A673 (cell line): ENCODE data around the gene EIF2D. TPM values are rescaled to one million over a fixed set of nuclear protein-coding genes. Genes with fewer than 3 reads are reported as not detected.

Source experiments
- BruUV-seq: library from RNA; stranded (reverse); fragments of 400-500 nt; replicated peaks from 2 replicates; lab custom pipeline; 2021; lab: Mats Ljungman, UMichigan
- CTCF ChIA-PET: fragments of 300-600 bp; sonication (Branson Sonifier 250); formaldehyde crosslinking; loops from one replicate; lab custom pipeline; 2022; ENCODE audit warnings: antibody characterized with exemption; lab: Charles Lee
- POLR2A ChIA-PET: fragments of 300-600 bp; sonication (Branson Sonifier 250); formaldehyde crosslinking; loops from one replicate; lab custom pipeline; 2022; ENCODE audit warnings: antibody characterized with exemption; ENCODE audit not compliant: low non-redundant PET; lab: Charles Lee
- DNase-seq: peaks from one replicate; pipeline ENCODE4 v3.0.0-alpha.2; 2015; ENCODE audit warnings: low spot score
- H3K27ac ChIP-seq: fragments of 200-600 bp; sonication (generic); 2 replicates; pipeline ENCODE4 v1.5.1; 2016; ENCODE audit warnings: mixed run types, low read depth, mild to moderate bottlenecking, mixed read lengths, antibody characterized with exemption, low read length; ENCODE audit not compliant: poor library complexity, severe bottlenecking
- H3K27me3 ChIP-seq: fragments of 200-600 bp; sonication (generic); replicated peaks from 2 replicates; pipeline ENCODE4 v1.6.1; 2017; ENCODE audit warnings: mixed run types, low read depth, mild to moderate bottlenecking, mixed read lengths, antibody characterized with exemption, low read length; ENCODE audit not compliant: insufficient read depth, poor library complexity
- H3K36me3 ChIP-seq: fragments of 200-600 bp; sonication (generic); 2 replicates; pipeline ENCODE4 v1.6.1; 2016; ENCODE audit warnings: mixed run types, mild to moderate bottlenecking, mixed read lengths, antibody characterized with exemption, low read length; ENCODE audit not compliant: insufficient read depth, poor library complexity, severe bottlenecking
- H3K4me1 ChIP-seq: fragments of 200-600 bp; sonication (generic); 2 replicates; pipeline ENCODE4 v1.6.1; 2017; ENCODE audit warnings: mixed run types, mild to moderate bottlenecking, mixed read lengths, antibody characterized with exemption, low read length; ENCODE audit not compliant: insufficient read depth, poor library complexity, severe bottlenecking
- H3K4me3 ChIP-seq: fragments of 200-600 bp; sonication (generic); 2 replicates; pipeline ENCODE4 v1.5.1; 2016; ENCODE audit warnings: low read depth, mixed run types, mild to moderate bottlenecking, mixed read lengths, low read length; ENCODE audit not compliant: poor library complexity, severe bottlenecking
- H3K9me3 ChIP-seq: fragments of 200-600 bp; sonication (generic); 2 replicates; pipeline ENCODE4 v1.6.1; 2016; ENCODE audit warnings: mixed run types, low read depth, mild to moderate bottlenecking, mixed read lengths, antibody characterized with exemption, low read length; ENCODE audit not compliant: poor library complexity, severe bottlenecking
- CTCF ChIP-seq: fragments of 300-800, 200-600 bp; sonication (generic); conservative IDR thresholded peaks from 2 replicates; pipeline ENCODE4 v1.5.1; 2017; ENCODE audit warnings: low read depth, mild to moderate bottlenecking, antibody characterized with exemption, low read length, moderate library complexity, mixed read lengths
- EZH2 ChIP-seq: fragments of 200-600 bp; sonication (generic); IDR thresholded peaks from 2 replicates; pipeline ENCODE4 v1.6.1; 2017; ENCODE audit warnings: borderline replicate concordance, low read depth, mild to moderate bottlenecking, mixed read lengths, antibody characterized with exemption, low read length; ENCODE audit not compliant: poor library complexity, severe bottlenecking
- intact Hi-C: fragments of 100-400 bp; cut with micrococcal nuclease; formaldehyde crosslinking; loops from one replicate; pipeline ENCODE4 v1.10.0; 2022; ENCODE audit not compliant: unreplicated experiment
- total RNA-seq: library from RNA; stranded (reverse); gene quantifications from 2 replicates; pipeline ENCODE4 v1.2.3, GENCODE V29; 2021

EIF2D gene
- total RNA-seq, 1 experiment from 2014 or later: 32.6 TPM

- no peak overlapping the region for H3K27ac ChIP-seq
- peaks cover 52% of the 10 kb centered on the region for H3K36me3 ChIP-seq
- H3K4me1 ChIP-seq: no peaks in the 10 kb centered on the region
- no peak for DNase-seq
- ChIA-PET CTCF (no interaction called here), POLR2A (no interaction called here)
- intact Hi-C loops: no loop called here
- no TSS peak for BruUV-seq
- no peaks in the 10 kb centered on the region for H3K9me3 ChIP-seq
- TF ChIP-seq EZH2 (no peak), CTCF (no peak)
- no peak overlapping the region for H3K4me3 ChIP-seq
- no peaks in the 10 kb centered on the region for H3K27me3 ChIP-seq
Observed at GRCh38 chr1:206593351-206593925, 18.8 kb downstream of the EIF2D start.

- H3K27me3 ChIP-seq: no peaks in the 10 kb centered on the region
- no peak overlapping the region for H3K4me3 ChIP-seq
- intact Hi-C loops: no loop called here
- H3K4me1 ChIP-seq: no peaks in the 10 kb centered on the region
- POLR2A ChIA-PET: no interaction called here
- CTCF ChIA-PET: no interaction called here
- no peaks in the 10 kb centered on the region for H3K9me3 ChIP-seq
- BruUV-seq: no TSS peak
- TF ChIP-seq CTCF: no peak
- no peak for TF ChIP-seq EZH2
- DNase-seq: no peak
- H3K27ac ChIP-seq: no peak overlapping the region
- H3K36me3 ChIP-seq: peaks cover 46% of the 10 kb centered on the region
Observed at GRCh38 chr1:206591696-206592095, 20.6 kb downstream of the EIF2D start.

GRCh38 chr1:206591226-206591625 lies 21.0 kb downstream of the EIF2D start:
- ChIA-PET POLR2A (no interaction called here), CTCF (no interaction called here)
- H3K27me3 ChIP-seq: no peaks in the 10 kb centered on the region
- H3K4me1 ChIP-seq: no peaks in the 10 kb centered on the region
- intact Hi-C loops: no loop called here
- no TSS peak for BruUV-seq
- no peaks in the 10 kb centered on the region for H3K9me3 ChIP-seq
- DNase-seq: no peak
- peaks cover 42% of the 10 kb centered on the region for H3K36me3 ChIP-seq
- TF ChIP-seq EZH2 (no peak), CTCF (no peak)
- no peak overlapping the region for H3K27ac ChIP-seq
- no peak overlapping the region for H3K4me3 ChIP-seq
